GM10266 (cell line): ENCODE measurements around the gene NPHP1.
A peak's percentile ranks its signal among the peaks of the same experiment; 100 is the strongest.
"Not testable (repeated sequence)": the region's sequence is repeated elsewhere in the genome, so short reads cannot be mapped to it uniquely, and the experiment has no call there.

Experiments used
- DNase-seq: peaks from one replicate; pipeline ENCODE4 v3.0.0; 2012; ENCODE audit errors: extremely low spot score
- TF ChIP-seq, protein P1 (sequence below): IDR thresholded peaks from 2 replicates; pipeline ENCODE4 v1.5.1; 2012; ENCODE audit warnings: mild to moderate bottlenecking, low read depth; ENCODE audit not compliant: control insufficient read depth, insufficient read depth; ENCODE audit errors: missing control alignments

NPHP1 gene

GRCh38 chr2:110204408-110205385 lies at the start of gene NPHP1:
TSS of gene NPHP1 (minus strand) at chr2:110205013. CDS start at chr2:110204968, 45 bp downstream.
- DNase-seq = peak; percentile 92

DNA sequence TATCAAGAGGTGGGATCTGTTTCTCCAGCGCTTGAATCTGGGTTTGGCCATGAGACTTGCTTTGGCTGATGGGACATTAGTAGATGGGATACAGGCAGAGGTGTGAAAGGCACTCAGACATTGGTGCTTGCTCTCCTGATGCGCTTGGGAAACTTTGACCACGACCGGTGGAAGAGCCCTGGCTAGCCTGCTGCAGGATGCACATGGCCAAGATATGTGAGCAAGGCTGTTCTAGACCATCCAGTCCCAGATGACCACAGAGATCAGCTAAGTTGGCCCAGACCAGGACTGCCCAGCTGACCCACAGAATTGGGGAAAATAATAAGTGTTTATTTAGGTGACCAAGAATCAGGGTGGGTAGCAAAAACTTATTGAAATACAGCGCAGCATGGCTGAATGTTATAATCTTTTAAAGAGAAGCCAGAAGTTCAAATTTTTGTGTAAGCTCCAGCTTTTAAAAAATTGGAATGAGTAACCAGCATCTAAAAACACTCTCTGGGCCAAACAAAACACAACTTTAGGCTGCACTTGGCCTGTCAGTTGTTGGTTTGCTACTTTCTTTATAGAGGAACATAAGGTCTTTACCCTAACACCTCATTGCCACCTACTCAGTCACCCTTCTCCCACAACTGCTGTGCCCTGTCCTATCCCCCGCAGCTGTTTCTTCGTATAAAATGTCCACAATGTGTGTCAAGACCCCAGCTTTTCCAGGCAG lies 43.4 kb upstream of the NPHP1 start:
- not testable (repeated sequence) for DNase-seq

More at GRCh38 chr2:110204408-110205385, at the start of gene NPHP1:
- TF ChIP-seq, protein P1, sequence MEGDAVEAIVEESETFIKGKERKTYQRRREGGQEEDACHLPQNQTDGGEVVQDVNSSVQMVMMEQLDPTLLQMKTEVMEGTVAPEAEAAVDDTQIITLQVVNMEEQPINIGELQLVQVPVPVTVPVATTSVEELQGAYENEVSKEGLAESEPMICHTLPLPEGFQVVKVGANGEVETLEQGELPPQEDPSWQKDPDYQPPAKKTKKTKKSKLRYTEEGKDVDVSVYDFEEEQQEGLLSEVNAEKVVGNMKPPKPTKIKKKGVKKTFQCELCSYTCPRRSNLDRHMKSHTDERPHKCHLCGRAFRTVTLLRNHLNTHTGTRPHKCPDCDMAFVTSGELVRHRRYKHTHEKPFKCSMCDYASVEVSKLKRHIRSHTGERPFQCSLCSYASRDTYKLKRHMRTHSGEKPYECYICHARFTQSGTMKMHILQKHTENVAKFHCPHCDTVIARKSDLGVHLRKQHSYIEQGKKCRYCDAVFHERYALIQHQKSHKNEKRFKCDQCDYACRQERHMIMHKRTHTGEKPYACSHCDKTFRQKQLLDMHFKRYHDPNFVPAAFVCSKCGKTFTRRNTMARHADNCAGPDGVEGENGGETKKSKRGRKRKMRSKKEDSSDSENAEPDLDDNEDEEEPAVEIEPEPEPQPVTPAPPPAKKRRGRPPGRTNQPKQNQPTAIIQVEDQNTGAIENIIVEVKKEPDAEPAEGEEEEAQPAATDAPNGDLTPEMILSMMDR = no peak

- not testable (repeated sequence) for DNase-seq
Measured at GRCh38 chr2:110245488-110246435, 40.9 kb upstream of the NPHP1 start.

DNA sequence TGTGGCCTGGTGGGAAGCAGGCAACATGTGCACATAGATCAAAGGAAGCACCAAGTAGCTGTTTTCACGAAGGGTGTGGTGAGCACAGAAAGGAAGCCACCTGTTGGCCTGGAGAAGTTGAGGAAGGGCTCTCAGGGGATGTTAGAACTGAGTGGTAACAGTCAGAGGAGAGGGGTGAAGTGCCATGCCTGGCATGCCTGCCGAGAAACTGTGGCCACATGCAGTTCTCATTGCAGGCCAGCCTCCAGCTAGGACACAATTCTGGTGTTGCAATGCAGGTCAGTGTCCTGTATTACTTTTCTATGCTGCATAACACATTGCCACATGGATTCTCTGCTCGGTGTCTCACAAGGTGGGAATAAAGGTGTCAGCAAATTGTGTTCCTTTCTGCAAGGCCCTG lies 38.5 kb upstream of the NPHP1 start:
- not testable (repeated sequence) for DNase-seq

- DNase-seq = not testable (repeated sequence)
Measured at GRCh38 chr2:110234514-110234913, 29.7 kb upstream of the NPHP1 start.

DNA sequence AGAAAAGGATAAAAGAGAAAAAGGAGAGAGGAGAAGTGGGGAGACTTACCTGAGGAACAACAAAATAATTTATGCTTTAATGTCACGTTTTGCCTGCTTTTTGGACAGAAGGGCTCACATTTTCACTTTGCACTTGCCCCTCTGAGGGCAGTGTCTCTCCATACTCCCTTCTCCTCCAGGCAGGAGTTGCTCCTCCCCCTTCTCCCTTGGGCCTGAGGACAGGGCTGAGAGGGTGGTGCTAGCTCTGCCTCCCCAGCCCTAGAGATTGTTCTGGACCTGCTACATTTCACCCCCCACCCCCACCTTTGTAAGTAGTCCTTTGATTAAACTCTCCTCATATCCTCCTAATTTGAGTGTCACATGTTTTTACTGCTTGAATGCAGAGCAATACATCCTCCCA lies 25.1 kb upstream of the NPHP1 start:
- not testable (repeated sequence) for DNase-seq

- not testable (repeated sequence) for DNase-seq
Measured at GRCh38 chr2:110222626-110223025, 17.8 kb upstream of the NPHP1 start.

DNA sequence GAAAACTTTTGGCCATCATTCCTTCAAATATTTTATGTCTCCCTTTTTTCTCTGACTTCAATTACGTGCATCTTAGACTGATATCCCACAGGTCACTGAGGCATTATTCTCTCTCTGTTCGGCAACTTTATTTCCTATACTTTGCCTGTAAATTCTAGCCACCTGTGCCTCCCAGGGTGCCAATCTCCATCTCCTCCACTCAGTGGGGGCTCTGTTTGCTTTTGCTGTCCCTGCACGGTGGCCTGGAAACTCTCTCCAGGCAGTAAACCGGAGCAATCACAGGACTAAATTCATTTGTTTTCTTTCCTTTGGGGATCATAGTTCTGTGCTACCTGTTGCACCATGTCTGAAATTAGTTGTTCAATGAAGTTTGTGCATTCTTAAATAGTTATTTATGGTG lies 17.1 kb upstream of the NPHP1 start:
- TF ChIP-seq, protein P1 = no peak
- no peak for DNase-seq

- no peak for DNase-seq
- TF ChIP-seq, protein P1 = no peak
Measured at GRCh38 chr2:110220190-110220564, 15.4 kb upstream of the NPHP1 start.

- TF ChIP-seq, protein P1 = no peak
- DNase-seq = no peak
Measured at GRCh38 chr2:110219496-110220189, 14.8 kb upstream of the NPHP1 start.

GRCh38 chr2:110218889-110219288 lies 14.1 kb upstream of the NPHP1 start:
- DNase-seq = not testable (repeated sequence)
